OCI-LY1 (cell line): ENCODE data around the gene SKAP2.

Source experiments
- CTCF ChIP-seq: fragments of 200-600 bp; sonication (generic), shearing (Covaris generic); IDR thresholded peaks from 2 replicates; pipeline ENCODE4 v1.5.1; 2017; ENCODE audit warnings: mild to moderate bottlenecking, antibody characterized with exemption, low read length, moderate library complexity, mixed read lengths
- EZH2 ChIP-seq: fragments of 200-600 bp; sonication (generic), shearing (Covaris generic); IDR thresholded peaks from 2 replicates; pipeline ENCODE4 v1.8.0; 2017; ENCODE audit warnings: borderline replicate concordance, mixed run types, mild to moderate bottlenecking, antibody characterized with exemption, low read length, moderate library complexity, mixed read lengths

GRCh38 chr7:26864309-26865093, at the start of gene SKAP2:
- TF ChIP-seq EZH2 (no peak), CTCF (no peak)
